Hepatic stellate cell (primary cell): ENCODE results near the gene PANK3.
"Not testable (repeated sequence)": the region's sequence is repeated elsewhere in the genome, so short reads cannot be mapped to it uniquely, and the experiment has no call there.

ENCODE experiments used
- DNase-seq: peaks from one replicate; pipeline ENCODE4 v3.0.0; 2011; ENCODE audit warnings: low spot score

The PANK3 gene

GRCh38 chr5:168578538-168579487, at the start of gene PANK3:
PANK3 (minus strand) TSS chr5:168579368; CDS start chr5:168579283, 85 bp downstream.
- DNase-seq = peak; percentile 80

DNA sequence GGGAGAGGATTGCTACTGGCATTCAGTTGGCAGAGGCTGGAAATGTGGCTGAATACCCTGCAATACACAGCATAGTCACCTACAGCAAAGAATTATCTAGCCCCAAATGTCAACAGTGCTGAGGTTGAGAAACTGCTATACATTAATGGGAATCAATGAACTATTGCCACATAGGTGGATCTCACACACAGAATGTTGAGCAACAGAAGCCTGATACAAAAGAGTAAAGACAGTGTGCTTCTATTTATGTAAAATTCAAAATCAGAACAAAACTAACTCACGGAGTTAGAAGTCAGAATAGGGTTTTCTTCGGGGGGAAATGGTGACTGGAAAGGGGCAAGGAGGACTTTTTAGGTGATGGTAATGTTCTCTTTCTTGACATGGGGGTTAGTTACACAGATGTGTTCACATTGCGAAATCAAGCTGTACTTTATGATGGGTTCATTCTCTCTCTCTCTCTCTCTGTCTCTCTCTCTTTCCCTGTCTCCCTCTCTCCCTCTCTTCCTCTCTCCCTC, 45.7 kb upstream of the PANK3 start:
- DNase-seq = no peak

- no peak for DNase-seq
Measured at GRCh38 chr5:168620807-168621206, 41.6 kb upstream of the PANK3 start.

DNA sequence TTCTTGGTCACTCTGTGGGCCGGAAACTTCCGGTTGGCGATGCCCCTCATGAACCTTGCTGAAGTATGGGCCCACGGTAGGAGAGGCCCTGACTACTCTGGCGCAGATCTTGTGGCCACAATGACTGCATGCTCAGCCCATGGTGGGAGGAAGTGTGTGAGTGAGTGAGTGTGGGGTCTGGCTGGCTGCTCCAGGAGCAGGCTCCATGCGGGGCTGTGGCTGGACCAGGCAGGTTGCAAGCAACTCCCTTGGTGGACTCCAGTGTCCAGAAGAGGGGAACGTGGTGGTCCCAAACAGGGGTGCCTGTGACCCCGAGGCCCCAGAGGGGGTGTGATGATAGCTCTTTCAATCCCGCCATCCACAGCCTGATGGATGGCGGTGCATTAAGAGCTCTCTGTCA, 35.5 kb upstream of the PANK3 start:
- no peak for DNase-seq

DNA sequence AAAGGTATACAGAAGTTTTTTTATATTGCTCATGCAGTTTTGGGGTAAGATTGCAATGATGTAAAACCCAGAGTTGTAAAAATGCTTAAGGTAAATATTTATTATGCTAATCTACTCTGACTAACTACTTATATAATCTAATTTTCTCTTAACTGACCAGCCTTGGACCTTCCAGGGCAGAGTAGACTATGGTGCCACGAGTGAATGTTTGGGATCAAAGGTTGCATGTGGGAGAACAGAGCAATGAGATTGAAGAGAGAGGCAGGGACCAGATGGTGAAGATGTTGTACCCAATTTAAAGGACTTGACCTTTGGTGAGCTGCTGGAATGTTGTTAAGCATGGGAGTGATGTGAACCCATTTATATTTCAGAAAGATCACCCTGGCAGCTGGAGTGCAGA, 34.8 kb upstream of the PANK3 start:
- DNase-seq = no peak

- DNase-seq = no peak
Measured at GRCh38 chr5:168613396-168613795, 34.2 kb upstream of the PANK3 start.

GRCh38 chr5:168612996-168613395, 33.8 kb upstream of the PANK3 start:
- no peak for DNase-seq

DNA sequence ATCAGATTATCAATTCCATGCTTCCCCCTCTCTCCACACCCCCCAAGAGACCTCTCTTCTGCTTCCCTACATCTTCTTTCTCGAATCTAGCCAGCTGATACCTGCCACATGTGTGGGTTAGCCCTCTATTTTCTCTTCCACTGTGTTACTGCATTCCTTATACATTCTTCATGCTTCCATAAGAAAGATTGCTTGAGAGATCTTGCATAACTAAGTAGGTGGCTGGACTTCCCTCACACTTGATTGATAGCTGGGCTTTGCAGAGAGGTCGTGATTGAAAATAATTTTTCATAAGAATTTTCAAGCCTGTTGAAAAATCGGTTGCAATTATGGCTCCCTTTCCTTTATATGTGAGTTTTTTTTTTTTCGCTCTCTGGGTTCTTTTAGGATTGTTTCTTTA, 33.0 kb upstream of the PANK3 start:
- no peak for DNase-seq

GRCh38 chr5:168611165-168611564, 32.0 kb upstream of the PANK3 start:
- no peak for DNase-seq

DNA sequence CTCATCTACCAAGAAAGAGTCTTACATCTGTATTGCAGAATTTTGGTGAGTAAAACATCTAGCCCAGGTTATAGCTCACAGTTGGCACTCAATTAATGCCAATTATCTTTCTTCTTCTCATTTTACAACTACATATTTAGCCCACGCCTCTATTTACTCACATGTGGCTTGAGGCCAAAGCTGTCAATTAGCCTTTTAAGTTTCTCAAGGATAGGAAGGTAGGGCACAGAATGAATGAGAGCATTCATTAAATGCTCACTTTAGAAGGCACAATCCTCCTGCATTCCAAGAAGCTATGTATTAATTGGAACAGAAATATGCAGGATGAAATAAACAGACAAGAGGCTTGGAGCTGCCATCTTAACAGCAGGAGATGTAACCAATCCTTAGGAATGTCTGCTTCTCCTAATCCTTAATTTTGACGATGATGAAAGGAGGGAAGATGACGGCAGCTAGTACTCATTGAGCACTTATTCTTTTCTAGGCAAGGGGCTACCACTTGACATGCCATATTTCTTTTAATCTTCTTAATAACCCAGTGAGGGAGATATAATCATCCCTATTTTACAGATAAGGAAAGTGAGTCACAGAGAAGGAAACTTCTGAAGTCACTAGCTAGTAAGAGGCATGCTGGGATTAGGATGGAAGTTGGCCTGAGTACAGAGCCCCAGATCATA, 30.8 kb upstream of the PANK3 start:
- DNase-seq = no peak

GRCh38 chr5:168608821-168609220, 29.7 kb upstream of the PANK3 start:
- no peak for DNase-seq

GRCh38 chr5:168608386-168608785, 29.2 kb upstream of the PANK3 start:
- DNase-seq = no peak

DNA sequence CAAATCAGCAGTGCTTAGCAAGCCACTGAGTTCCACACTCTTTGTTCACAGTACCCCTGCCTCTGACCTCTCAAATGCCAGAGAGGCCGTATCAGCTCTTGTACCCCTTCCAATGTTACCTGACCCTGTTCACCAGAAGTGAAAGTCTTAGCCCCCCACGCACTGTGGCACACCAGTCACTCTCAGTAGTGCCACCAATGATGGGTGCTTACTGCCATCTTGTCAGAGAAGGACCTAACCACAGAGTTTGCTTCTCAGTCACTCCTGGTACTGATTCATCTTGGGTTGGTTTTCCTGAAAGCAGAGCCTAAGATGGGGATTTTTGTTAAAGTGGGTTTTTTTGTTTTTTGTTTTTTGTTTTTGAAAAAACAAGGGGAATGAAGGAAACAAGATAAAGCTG, 28.8 kb upstream of the PANK3 start:
- no peak for DNase-seq

GRCh38 chr5:168606562-168606961, 27.4 kb upstream of the PANK3 start:
- DNase-seq = no peak

DNA sequence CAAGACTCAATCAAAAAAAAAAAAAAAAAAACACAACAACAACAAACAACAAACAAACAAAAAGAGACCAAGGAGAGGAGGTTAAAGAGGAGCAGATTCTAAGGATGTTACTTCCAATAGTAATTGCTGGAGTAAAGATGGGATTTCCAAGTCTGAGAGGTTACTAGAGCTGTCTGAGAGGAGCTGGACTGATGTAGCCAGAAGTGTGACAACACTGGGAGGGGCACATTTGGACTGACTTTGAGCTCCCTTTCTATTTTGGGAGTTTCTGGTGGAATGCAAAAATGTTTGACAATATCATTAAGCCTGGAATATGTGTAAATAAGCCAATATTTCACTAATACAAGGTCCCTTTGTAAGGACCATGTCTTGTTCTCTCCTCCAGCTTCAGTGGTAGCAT, 25.3 kb upstream of the PANK3 start:
- no peak for DNase-seq

DNA sequence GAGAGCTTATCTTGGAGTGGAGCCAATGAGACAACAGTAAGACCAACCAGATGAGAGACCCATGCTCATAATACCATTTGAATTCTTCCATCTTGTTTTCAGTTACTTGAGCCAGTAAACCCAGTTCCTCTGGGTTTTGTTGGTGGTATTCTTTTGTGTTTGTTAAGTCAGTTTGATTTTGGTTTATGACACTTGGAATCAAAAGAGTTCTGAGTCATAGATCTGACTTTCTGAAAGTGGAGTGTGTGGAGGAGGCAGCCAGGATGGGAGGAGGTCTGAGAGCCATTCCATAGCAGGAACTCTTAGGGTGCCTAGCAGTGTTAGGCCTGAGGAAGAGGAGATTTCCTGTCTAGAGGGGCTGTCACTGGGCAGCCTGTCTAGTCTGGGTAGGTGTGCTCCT, 24.6 kb upstream of the PANK3 start:
- no peak for DNase-seq

- DNase-seq = no peak
Measured at GRCh38 chr5:168602517-168602916, 23.3 kb upstream of the PANK3 start.

DNA sequence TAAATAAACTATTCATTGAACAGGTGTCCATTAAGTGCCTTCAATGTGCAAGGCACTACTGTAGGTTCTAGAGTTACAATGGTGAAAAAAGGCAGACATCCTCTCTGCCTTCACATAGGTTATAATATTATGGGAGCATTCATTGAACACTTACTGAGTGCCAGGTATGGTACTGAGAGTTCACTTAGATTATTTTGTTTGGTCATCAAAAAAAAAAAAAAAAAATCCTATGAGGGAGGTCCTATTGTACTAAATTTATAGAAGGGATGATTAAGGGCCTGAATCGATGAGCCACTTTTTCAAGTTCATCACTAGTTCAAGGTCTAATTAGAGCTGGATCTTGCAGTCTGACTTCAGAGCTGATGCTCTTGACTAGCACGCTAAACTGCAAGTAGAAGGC, 22.8 kb upstream of the PANK3 start:
- no peak for DNase-seq

DNA sequence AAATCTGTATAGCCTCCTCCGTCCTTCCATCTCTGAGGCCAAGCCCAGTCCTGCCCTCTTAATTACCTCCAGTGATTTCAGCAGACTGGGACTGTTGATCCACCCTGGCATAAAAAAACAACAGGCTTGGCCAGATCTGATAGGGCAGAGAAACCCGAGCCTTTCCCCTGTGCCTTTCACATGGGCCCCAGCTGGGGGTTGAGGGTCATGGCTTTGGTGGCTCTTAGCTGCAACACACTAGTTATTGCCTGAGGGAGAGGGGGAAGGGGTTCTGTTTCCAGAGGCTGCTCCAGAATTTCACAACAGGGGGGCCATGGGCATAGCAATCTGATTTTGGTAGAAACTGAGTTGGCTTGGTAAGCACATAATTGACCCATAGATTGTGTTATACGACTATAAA, 21.2 kb upstream of the PANK3 start:
- DNase-seq = no peak

DNA sequence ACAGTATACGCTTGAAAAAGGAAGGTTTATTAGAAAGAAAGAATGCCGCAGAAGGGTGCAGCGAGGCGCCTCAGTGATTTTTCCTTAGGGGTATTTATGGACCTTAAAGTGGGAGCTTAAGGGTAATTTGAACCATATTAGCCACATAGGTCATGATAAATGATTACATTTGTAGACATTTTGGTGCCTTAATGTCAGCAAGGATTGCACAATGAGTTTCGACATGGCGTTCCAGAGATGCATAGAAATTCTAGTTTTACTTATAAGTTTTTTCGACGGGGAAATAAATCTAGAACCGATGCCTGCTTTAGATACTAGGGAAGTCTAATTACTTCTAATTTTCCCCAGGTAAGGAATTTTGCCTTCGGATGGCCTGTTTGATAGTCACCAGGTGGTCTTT, 20.7 kb upstream of the PANK3 start:
- DNase-seq = no peak

DNA sequence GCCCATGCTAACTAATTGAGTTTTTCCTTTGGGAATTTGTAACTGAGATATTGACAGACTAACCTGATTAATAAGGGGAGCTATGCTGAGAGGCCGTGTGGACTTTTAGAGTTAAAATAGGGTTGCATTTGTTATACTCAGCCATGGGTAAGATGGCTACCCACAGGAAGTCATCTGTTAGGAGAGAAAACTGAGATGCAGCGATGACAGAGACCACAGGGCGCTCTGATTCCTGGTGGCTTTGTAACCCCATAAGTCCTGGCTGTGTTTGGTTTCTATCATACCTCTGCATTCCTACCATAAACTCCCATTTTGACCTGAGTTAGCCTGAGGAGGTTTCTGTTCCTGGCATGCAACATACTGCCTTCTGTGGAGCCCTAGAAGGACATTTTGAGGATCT, 19.5 kb upstream of the PANK3 start:
- no peak for DNase-seq

DNA sequence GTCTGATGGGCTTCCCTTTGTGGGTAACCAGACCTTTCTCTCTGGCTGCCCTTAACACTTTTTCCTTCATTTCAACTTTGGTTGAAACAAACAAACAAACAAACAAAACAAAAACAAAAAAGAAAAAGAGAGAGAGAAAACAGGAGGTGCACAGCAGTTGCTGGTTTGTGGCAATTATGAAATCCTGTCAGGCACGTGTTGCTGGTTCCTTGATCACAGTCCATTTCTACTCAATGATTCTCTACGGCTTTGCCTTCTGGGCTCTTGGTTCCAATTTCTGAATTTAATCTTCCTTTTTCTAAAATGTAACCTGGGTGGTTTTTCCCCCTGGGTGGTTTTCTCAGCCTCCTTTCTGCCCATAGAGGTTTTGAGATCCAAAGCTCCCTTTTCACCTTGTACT, 17.8 kb upstream of the PANK3 start:
- no peak for DNase-seq

DNA sequence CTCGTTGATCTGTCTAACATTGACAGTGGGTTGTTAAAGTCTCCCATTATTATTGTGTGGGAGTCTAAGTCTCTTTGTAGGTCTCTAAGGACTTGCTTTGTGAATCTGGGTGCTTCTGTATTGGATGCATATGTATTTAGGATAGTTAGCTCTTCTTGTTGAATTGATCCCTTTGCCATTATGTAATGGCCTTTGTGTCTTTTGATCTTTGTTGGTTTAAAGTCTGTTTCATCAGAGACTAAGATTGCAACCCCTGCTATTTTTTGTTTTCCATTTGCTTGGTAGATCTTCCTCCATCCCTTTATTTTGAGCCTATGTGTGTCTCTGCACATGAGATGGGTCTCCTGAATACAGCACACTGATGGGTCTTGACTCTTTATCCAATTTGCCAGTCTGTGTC, 17.0 kb upstream of the PANK3 start:
- DNase-seq = not testable (repeated sequence)
